SK-N-SH treated with all-trans-retinoic acid at 6 μM for 48 hours (cell line): ENCODE measurements around the gene SH3BP4.
"Not testable (repeated sequence)": the region's sequence is repeated elsewhere in the genome, so short reads cannot be mapped to it uniquely, and the experiment has no call there.

Source experiments
- ATAC-seq: fragments of 200-7000 bp; cut with Tn5 transposase; 3 replicates; pipeline ENCODE4 v1.9.1; 2020; ENCODE audit warnings: mild to moderate bottlenecking, moderate library complexity
- BACH2 ChIP-seq: fragments of 250-450 bp; sonication (Bioruptor Pico); IDR thresholded peaks from 2 replicates; pipeline ENCODE4 v1.9.0; 2021; ENCODE audit warnings: mild to moderate bottlenecking, borderline replicate concordance
- CREB5 ChIP-seq: fragments of 250-450 bp; sonication (Bioruptor Pico); IDR thresholded peaks from 2 replicates; pipeline ENCODE4 v1.5.1; 2020; ENCODE audit warnings: low read depth, mild to moderate bottlenecking, moderate library complexity
- CSRNP3 ChIP-seq: fragments of 250-450 bp; sonication (Bioruptor Pico); IDR thresholded peaks from 2 replicates; pipeline ENCODE4 v1.5.1; 2021; ENCODE audit warnings: mild to moderate bottlenecking, moderate library complexity
- ESRRG ChIP-seq: fragments of 250-450 bp; sonication (Bioruptor Pico); IDR thresholded peaks from 2 replicates; pipeline ENCODE4 v1.6.1; 2021; ENCODE audit warnings: mild to moderate bottlenecking
- ISL1 ChIP-seq: fragments of 250-450 bp; sonication (Bioruptor Pico); IDR thresholded peaks from 2 replicates; pipeline ENCODE4 v2.1.2; 2022; ENCODE audit warnings: mild to moderate bottlenecking, moderate library complexity
- PATZ1 ChIP-seq: fragments of 250-450 bp; sonication (Bioruptor Pico); IDR thresholded peaks from 2 replicates; pipeline ENCODE4 v1.8.0; 2020; ENCODE audit warnings: mild to moderate bottlenecking, moderate library complexity, borderline replicate concordance
- POU6F1 ChIP-seq: fragments of 250-450 bp; sonication (Bioruptor Pico); IDR thresholded peaks from 2 replicates; pipeline ENCODE4 v1.8.0; 2021; ENCODE audit warnings: low read depth, mild to moderate bottlenecking, moderate library complexity, borderline replicate concordance
- PPARA ChIP-seq: fragments of 250-450 bp; sonication (Bioruptor Pico); IDR thresholded peaks from 2 replicates; pipeline ENCODE4 v1.5.0; 2020; ENCODE audit warnings: mild to moderate bottlenecking, borderline replicate concordance
- RARB ChIP-seq: fragments of 250-450 bp; sonication (Bioruptor Pico); IDR thresholded peaks from 2 replicates; pipeline ENCODE4 v1.8.0; 2021; ENCODE audit warnings: mild to moderate bottlenecking, moderate library complexity
- SNAI2 ChIP-seq: fragments of 250-450 bp; sonication (Bioruptor Pico); IDR thresholded peaks from 2 replicates; pipeline ENCODE4 v1.5.0; 2020; ENCODE audit warnings: mild to moderate bottlenecking, moderate library complexity
- TCF4 ChIP-seq: fragments of 250-450 bp; sonication (Bioruptor Pico); IDR thresholded peaks from 2 replicates; pipeline ENCODE4 v1.8.0; 2021; ENCODE audit warnings: mild to moderate bottlenecking, moderate library complexity, borderline replicate concordance
- TOX ChIP-seq: fragments of 250-450 bp; sonication (Bioruptor Pico); IDR thresholded peaks from 2 replicates; pipeline ENCODE4 v1.8.0; 2021; ENCODE audit warnings: mild to moderate bottlenecking, moderate library complexity, borderline replicate concordance
- TSHZ2 ChIP-seq: fragments of 250-450 bp; sonication (Bioruptor Pico); IDR thresholded peaks from 2 replicates; pipeline ENCODE4 v1.5.0; 2020; ENCODE audit warnings: mild to moderate bottlenecking, moderate library complexity
- ZFP30 ChIP-seq: fragments of 450-650 bp; formaldehyde crosslinking; IDR thresholded peaks from 2 replicates; pipeline ENCODE4 v1.5.0; 2022; ENCODE audit warnings: mild to moderate bottlenecking, moderate library complexity
- ZNF565 ChIP-seq: fragments of 450-650 bp; formaldehyde crosslinking; conservative IDR thresholded peaks from 2 replicates; pipeline ENCODE4 v1.5.0; 2020; ENCODE audit warnings: low read depth, mild to moderate bottlenecking, moderate library complexity
- ZNF70 ChIP-seq: fragments of 450-650 bp; formaldehyde crosslinking; IDR thresholded peaks from 2 replicates; pipeline ENCODE4 v1.5.0; 2020; ENCODE audit warnings: mild to moderate bottlenecking, moderate library complexity
- ZNF8 ChIP-seq: fragments of 450-650 bp; formaldehyde crosslinking; IDR thresholded peaks from 2 replicates; pipeline ENCODE4 v1.5.0; 2020; ENCODE audit warnings: mild to moderate bottlenecking, moderate library complexity

Gene SH3BP4

GRCh38 chr2:235011929-235012631 lies 60.3 kb downstream of the SH3BP4 start:
- TF ChIP-seq SNAI2 (CRISPR knock-in tag) (no peak), TSHZ2 (CRISPR knock-in tag) (peak; percentile 34; the same call in 1 of the 2 replicates)
- ATAC-seq, result no peak; the same call in 2 of the 3 replicates

- TF ChIP-seq SNAI2 (CRISPR knock-in tag), result no peak
- peak; percentile 35; the same call in 1 of the 2 replicates for TF ChIP-seq TCF4 (CRISPR knock-in tag)
- ATAC-seq, result no peak
Observed at GRCh38 chr2:235017441-235017840, 65.6 kb downstream of the SH3BP4 start.

- no peak for ATAC-seq
- TF ChIP-seq CSRNP3 (no peak), ZFP30 (CRISPR knock-in tag) (no peak), PPARA (no peak), ZNF70 (CRISPR knock-in tag) (no peak), ISL1 (CRISPR knock-in tag) (no peak), RARB (CRISPR knock-in tag) (no peak), ZNF565 (no peak), ESRRG (CRISPR knock-in tag) (no peak), TCF4 (CRISPR knock-in tag) (no peak)
- TF ChIP-seq, all 23 proteins: peak for 0
Observed at GRCh38 chr2:235018838-235019237, 67.0 kb downstream of the SH3BP4 start.

GRCh38 chr2:235020141-235020540 lies 68.3 kb downstream of the SH3BP4 start:
- ATAC-seq, result not testable (repeated sequence)

- TF ChIP-seq SNAI2 (CRISPR knock-in tag) (0 out of 2 replicates have a peak, but pooled peaks have one; percentile 48), TCF4 (CRISPR knock-in tag) (peak; percentile 35; the same call in 1 of the 2 replicates), ISL1 (CRISPR knock-in tag) (peak; percentile 97), PATZ1 (CRISPR knock-in tag) (peak; percentile 95; the same call in 1 of the 2 replicates), CREB5 (CRISPR knock-in tag) (peak; percentile 82), CSRNP3 (no peak), BACH2 (CRISPR knock-in tag) (no peak), TOX (CRISPR knock-in tag) (peak; percentile 6; the same call in 1 of the 2 replicates), ZNF8 (CRISPR knock-in tag) (peak; percentile 53; the same call in 1 of the 2 replicates), POU6F1 (CRISPR knock-in tag) (no peak)
- ATAC-seq, result peak; percentile 63
Observed at GRCh38 chr2:235021752-235022151, 69.9 kb downstream of the SH3BP4 start.
